GM12878 (cell line): ENCODE results near the gene SCAMP4. TPM values are rescaled to one million over a fixed set of nuclear protein-coding genes. Genes with fewer than 3 reads are reported as not detected.
"Not testable (repeated sequence)": the region's sequence is repeated elsewhere in the genome, so short reads cannot be mapped to it uniquely, and the experiment has no call there.

ENCODE experiments used
- ATAC-seq: fragments of 200-7000 bp; cut with Tn5 transposase; 3 replicates; pipeline ENCODE4 v1.9.1; 2020; ENCODE audit warnings: mild to moderate bottlenecking, moderate library complexity
- BruUV-seq: library from RNA; stranded (reverse); fragments of 400-500 nt; replicated peaks from 2 replicates; lab custom pipeline; 2021; lab: Mats Ljungman, UMichigan
- CTCF ChIA-PET: fragments of 300-600 bp; sonication (Branson Sonifier 250); formaldehyde crosslinking; extraction: SDS; loops from one replicate; lab custom pipeline; 2021; ENCODE audit warnings: inconsistent platforms; lab: Yijun Ruan, JAX
- POLR2A ChIA-PET: fragments of 350-600 bp; formaldehyde crosslinking; extraction: SDS; loops from one replicate; lab custom pipeline; 2021; ENCODE audit warnings: inconsistent platforms; lab: Charles Lee
- RAD21 ChIA-PET: fragments of 300-600 bp; sonication (Branson Sonifier 250); formaldehyde crosslinking; loops from one replicate; lab custom pipeline; 2023; ENCODE audit warnings: antibody characterized with exemption; ENCODE audit not compliant: unreplicated experiment; lab: Charles Lee
- SMC1A ChIA-PET: fragments of 300-600 bp; sonication (Branson Sonifier 250); formaldehyde crosslinking; loops from one replicate; lab custom pipeline; 2023; ENCODE audit not compliant: unreplicated experiment, uncharacterized antibody; lab: Charles Lee
- DNase-seq: peaks from one replicate; pipeline ENCODE4 v3.0.0-alpha.2; 2011; ENCODE audit warnings: low read depth, low spot score
- FAIRE-seq: peaks from 3 replicates; lab custom pipeline; 2011; peaks lifted over from hg19 to GRCh38; lab: Jason Lieb, UNC
- H2AFZ ChIP-seq: 2 replicates; pipeline ENCODE4 v1.6.0; 2011; ENCODE audit warnings: low read depth, low read length, control low read depth; ENCODE audit not compliant: control insufficient read depth
- H3K27ac ChIP-seq: 2 replicates; pipeline ENCODE4 v1.5.1; 2011; ENCODE audit warnings: control low read depth; ENCODE audit not compliant: control insufficient read depth, insufficient read depth
- H3K27me3 ChIP-seq, 2 experiments: replicated peaks in 1 of 2; 2 replicates each; pipeline versions ENCODE4 v1.6.0 to v1.6.1; 2011; ENCODE audit warnings: low read length in 1 of 2; ENCODE audit not compliant: control insufficient read depth in 2 of 2, insufficient read depth in 2 of 2
- H3K36me3 ChIP-seq, 2 experiments: 2 replicates each; pipeline ENCODE4 v1.5.1; 2011; ENCODE audit warnings: low read length in 1 of 2; ENCODE audit not compliant: control insufficient read depth in 2 of 2, insufficient read depth in 2 of 2
- H3K4me1 ChIP-seq: 2 replicates; pipeline ENCODE4 v1.6.1; 2011; ENCODE audit warnings: mild to moderate bottlenecking, low read length, moderate library complexity, mixed read lengths; ENCODE audit not compliant: control insufficient read depth, insufficient read depth
- H3K4me2 ChIP-seq: 2 replicates; pipeline ENCODE4 v1.6.0; 2011; ENCODE audit warnings: control low read depth; ENCODE audit not compliant: control insufficient read depth, insufficient read depth
- H3K4me3 ChIP-seq: fragments of 200-600 bp; sonication (generic); 2 replicates; pipeline ENCODE4 v1.5.1; 2016
- H3K79me2 ChIP-seq: 2 replicates; pipeline ENCODE4 v1.6.0; 2011; ENCODE audit warnings: low read length; ENCODE audit not compliant: control insufficient read depth, insufficient read depth
- H3K9ac ChIP-seq: 2 replicates; pipeline ENCODE4 v1.8.0; 2011; ENCODE audit warnings: low read length, control low read depth, mixed read lengths; ENCODE audit not compliant: control insufficient read depth, insufficient read depth
- H3K9me3 ChIP-seq: replicated peaks from 3 replicates; pipeline ENCODE4 v1.5.1; 2011; ENCODE audit warnings: mild to moderate bottlenecking, low read length; ENCODE audit not compliant: control insufficient read depth, insufficient read depth
- H4K20me1 ChIP-seq: 2 replicates; pipeline ENCODE4 v1.6.0; 2011; ENCODE audit not compliant: control insufficient read depth, insufficient read depth
- ZBTB33 ChIP-seq: fragments of 450-650 bp; IDR thresholded peaks from 2 replicates; pipeline ENCODE4 v1.6.1; 2017; ENCODE audit warnings: mild to moderate bottlenecking
- WGBS: methylation state at CpG from one replicate; pipeline ENCODE4 v1.1.6; 2016; ENCODE audit warnings: low lambda C conversion rate; ENCODE audit not compliant: insufficient replicate concordance, insufficient coverage; ENCODE audit errors: missing lambda C conversion rate; 5-methylcytosine and 5-hydroxymethylcytosine counted together
- in situ Hi-C: fragments of 300-500 bp; cut with MboI; formaldehyde crosslinking; loops from 9 replicates; pipeline ENCODE4 v1.14.3; 2018; ENCODE audit warnings: mixed read lengths
- intact Hi-C: fragments of 100-400 bp; cut with micrococcal nuclease; formaldehyde crosslinking; loops from one replicate; pipeline ENCODE4 v1.14.2; 2022; ENCODE audit not compliant: unreplicated experiment
- polyA plus RNA-seq, 11 experiments: library from polyadenylated mRNA; depleted of rRNA in 4 of 11; unstranded in 6 of 11; stranded (reverse) in 5 of 11; fragments of >200 nt; fragmentation: Nextera tagmentation in 4 of 11; fragmentation: Illumina TruSeq in 1 of 11; extraction: Ambion mirVana in 4 of 11; extraction: Trizol in 1 of 11; gene quantifications; 1 replicate in 1 of 11; 2 replicates in 10 of 11; pipeline versions ENCODE4 v1.2.1 to v1.2.3, GENCODE V29; 2011 to 2016; ENCODE audit warnings: inconsistent platforms in 2 of 11, missing spikeins in 2 of 11, low read depth in 1 of 11
- total RNA-seq, 4 experiments: library from RNA; depleted of rRNA in 3 of 4; stranded (reverse); fragments of >200 nt in 3 of 4; fragmentation: Illumina TruSeq in 1 of 4; extraction: Trizol in 1 of 4; gene quantifications; 2 replicates each; pipeline versions ENCODE4 v1.2.1 to v1.2.3, GENCODE V29; 2013 to 2021

SCAMP4 gene
- total and polyA plus RNA-seq, 10 of the 15 experiments (the other 5 are each of a cell fraction or from before 2014, with no cell fraction given), result 0.63 to 34.7 (median 12.8) TPM

- 0 out of 2 replicates have a peak, but pooled peaks have one; percentile 41 for TF ChIP-seq ZBTB33
Measured at GRCh38 chr19:1885398-1886119, 19.6 kb upstream of the SCAMP4 start, which contains the start of gene ABHD17A (continued).

GRCh38 chr19:1886360-1886759 lies 18.8 kb upstream of the SCAMP4 start:
- ChIA-PET POLR2A (interaction anchor here (0.6 to 1.8 kb wide), 3 partner anchors 10 to 327 kb away, joined by 4 to 12 read pairs (median 11); no protein-coding TSS in a partner anchor), CTCF (interaction anchor here (0.7 to 2.3 kb wide), 3 partner anchors 10 to 20 kb away, joined by 3 to 7 read pairs (median 4); no protein-coding TSS in a partner anchor), SMC1A (interaction anchor here (1.0 kb wide), 1 partner anchor 11 kb away, joined by 3 read pairs; no protein-coding TSS in a partner anchor)
- Histone ChIP-seq H3K79me2 (peaks cover 34% of the 10 kb centered on the region), H3K4me1 (peaks cover 21% of the 10 kb centered on the region)
- BruUV-seq, FAIRE-seq, DNase-seq, H3K36me3 ChIP-seq, RAD21 ChIA-PET, in situ Hi-C loops, H2AFZ ChIP-seq, H3K27ac ChIP-seq, H3K27me3 ChIP-seq, intact Hi-C loops, H4K20me1 ChIP-seq, ATAC-seq, H3K4me2 ChIP-seq, H3K9me3 ChIP-seq, H3K9ac ChIP-seq, H3K4me3 ChIP-seq: not testable (repeated sequence)
- WGBS, result 75% methylated on average over 15 of the region's 15 CpGs
